ENCODE measurements around the gene SLC47A2.

SLC47A2 gene

GRCh38 chr17:19730843-19731242 is 14.5 kb upstream of the SLC47A2 start:
- TF ChIP-seq YY1 (IDR thresholded peaks at IDR 0.05; ENCODE audit: low read depth) (no peak), REST (IDR thresholded peaks at IDR 0.05; ENCODE audit: low read depth) (no peak), NFIC (IDR thresholded peaks at IDR 0.05) (no peak), RAD21 (IDR thresholded peaks at IDR 0.05; ENCODE audit: low read depth) (no peak), TAF1 (IDR thresholded peaks at IDR 0.05; ENCODE audit: low read depth) (no peak), CEBPB (IDR thresholded peaks at IDR 0.05) (no peak), TCF12 (IDR thresholded peaks at IDR 0.05; ENCODE audit: low read depth) (no peak), FOXM1 (IDR thresholded peaks at IDR 0.05; ENCODE audit: borderline replicate concordance, low read depth) (no peak), USF1 (IDR thresholded peaks at IDR 0.05) (no peak), TEAD4 (IDR thresholded peaks at IDR 0.05) (no peak)

GRCh38 chr17:19729900-19730299 is 13.5 kb upstream of the SLC47A2 start:
- no peak for TF ChIP-seq TCF12 (IDR thresholded peaks at IDR 0.05; ENCODE audit: low read depth)
- TF ChIP-seq YY1 (IDR thresholded peaks at IDR 0.05; ENCODE audit: low read depth) = no peak

- TF ChIP-seq YY1 (IDR thresholded peaks at IDR 0.05; ENCODE audit: low read depth) (no peak), CREB1 (IDR thresholded peaks at IDR 0.05; ENCODE audit: low read depth) (no peak), USF1 (IDR thresholded peaks at IDR 0.05) (peak; percentile 32; the same call in 1 of the 2 replicates), TEAD4 (IDR thresholded peaks at IDR 0.05) (peak; percentile 87), NFIC (IDR thresholded peaks at IDR 0.05) (peak; percentile 99), TAF1 (IDR thresholded peaks at IDR 0.05; ENCODE audit: low read depth) (no peak), MAX (IDR thresholded peaks at IDR 0.05) (peak; percentile 58; the same call in 1 of the 2 replicates), CEBPB (IDR thresholded peaks at IDR 0.05) (no peak), EP300 (IDR thresholded peaks at IDR 0.05; ENCODE audit: borderline replicate concordance) (peak; percentile 95), TCF12 (IDR thresholded peaks at IDR 0.05; ENCODE audit: low read depth) (peak; percentile 97), RAD21 (IDR thresholded peaks at IDR 0.05; ENCODE audit: low read depth) (peak; percentile 19), FOXM1 (IDR thresholded peaks at IDR 0.05; ENCODE audit: borderline replicate concordance, low read depth) (peak; percentile 94)
Measured at GRCh38 chr17:19728084-19728495, 11.7 kb upstream of the SLC47A2 start.

- TF ChIP-seq TCF12 (IDR thresholded peaks at IDR 0.05; ENCODE audit: low read depth) (no peak), CREB1 (IDR thresholded peaks at IDR 0.05; ENCODE audit: low read depth) (no peak), USF1 (IDR thresholded peaks at IDR 0.05) (peak; percentile 48; the same call in 1 of the 2 replicates), MAX (IDR thresholded peaks at IDR 0.05) (no peak; the same call in 1 of the 2 replicates), FOXM1 (IDR thresholded peaks at IDR 0.05; ENCODE audit: borderline replicate concordance, low read depth) (no peak), RAD21 (IDR thresholded peaks at IDR 0.05; ENCODE audit: low read depth) (no peak)
Measured at GRCh38 chr17:19727501-19728078, 11.2 kb upstream of the SLC47A2 start.

GRCh38 chr17:19726631-19727376 is 10.4 kb upstream of the SLC47A2 start:
- no peak for TF ChIP-seq EP300 (IDR thresholded peaks at IDR 0.05; ENCODE audit: borderline replicate concordance)

- TF ChIP-seq RAD21 (IDR thresholded peaks at IDR 0.05; ENCODE audit: low read depth) (no peak), FOXM1 (IDR thresholded peaks at IDR 0.05; ENCODE audit: borderline replicate concordance, low read depth) (no peak), MAX (IDR thresholded peaks at IDR 0.05) (no peak), EGR1 (IDR thresholded peaks at IDR 0.05) (no peak), REST (IDR thresholded peaks at IDR 0.05; ENCODE audit: low read depth) (no peak), NFIC (IDR thresholded peaks at IDR 0.05) (no peak), TAF1 (IDR thresholded peaks at IDR 0.05; ENCODE audit: low read depth) (no peak), ZBTB7A (IDR thresholded peaks at IDR 0.05; ENCODE audit: low read depth) (no peak), TEAD4 (IDR thresholded peaks at IDR 0.05) (no peak), YY1 (IDR thresholded peaks at IDR 0.05; ENCODE audit: low read depth) (no peak)
Measured at GRCh38 chr17:19725486-19725885, 9.1 kb upstream of the SLC47A2 start.
